ENCODE measurements around the gene CPTP. TPM values are rescaled to one million over a fixed set of nuclear protein-coding genes. Genes with fewer than 3 reads are reported as not detected.

Gene CPTP
- total and polyA plus RNA-seq, 2 of the 13 experiments (the other 11 are each of a cell fraction or from before 2014, with no cell fraction given), result 5.5 to 9.3 TPM

- no peak for TF ChIP-seq ELF4 (CRISPR knock-in tag; IDR thresholded peaks at IDR 0.05; ENCODE audit: borderline replicate concordance)
- TF ChIP-seq ZNF230 (CRISPR knock-in tag; IDR thresholded peaks at IDR 0.05), result no peak
- peak; percentile 72; the same call in 1 of the 2 replicates for TF ChIP-seq ZNF713 (CRISPR knock-in tag; IDR thresholded peaks at IDR 0.05)
- no peak for TF ChIP-seq KAT8 (CRISPR knock-in tag; IDR thresholded peaks at IDR 0.05)
- no peak for TF ChIP-seq ZNF3 (CRISPR knock-in tag; IDR thresholded peaks at IDR 0.05)
- TF ChIP-seq KDM6A (CRISPR knock-in tag; IDR thresholded peaks at IDR 0.05; ENCODE audit: low read depth), result no peak
- 0 out of 2 replicates have a peak, but pooled peaks have one; percentile 16 for TF ChIP-seq SAP130 (CRISPR knock-in tag; IDR thresholded peaks at IDR 0.05; ENCODE audit: low read depth)
- TF ChIP-seq ZNF589 (CRISPR knock-in tag; conservative IDR thresholded peaks at IDR 0.05), result 0 out of 2 replicates have a peak, but pooled peaks have one; percentile 41
- TF ChIP-seq KDM2A (CRISPR knock-in tag; IDR thresholded peaks at IDR 0.05; ENCODE audit: borderline replicate concordance, low read depth), result peak; percentile 93
- TF ChIP-seq GATAD1 (CRISPR knock-in tag; IDR thresholded peaks at IDR 0.05), result no peak
- TF ChIP-seq PTBP1 (IDR thresholded peaks at IDR 0.05; ENCODE audit: low read depth, low read length, poor library complexity, severe bottlenecking), result no peak
- no peak for TF ChIP-seq DNMT3B (CRISPR knock-in tag; conservative IDR thresholded peaks at IDR 0.05)
- TF ChIP-seq ZNF512B (CRISPR knock-in tag; IDR thresholded peaks at IDR 0.05; ENCODE audit: borderline replicate concordance), result no peak; the same call in 1 of the 2 replicates
- no peak for TF ChIP-seq NR2F1 (CRISPR knock-in tag; IDR thresholded peaks at IDR 0.05)
- no peak for TF ChIP-seq IKZF1 (IDR thresholded peaks at IDR 0.05)
- no peak for TF ChIP-seq PRDM15 (CRISPR knock-in tag; IDR thresholded peaks at IDR 0.05)
- TF ChIP-seq MATR3 (CRISPR knock-in tag; IDR thresholded peaks at IDR 0.05), result no peak
- no peak for TF ChIP-seq PBX3 (CRISPR knock-in tag; IDR thresholded peaks at IDR 0.05; ENCODE audit: borderline replicate concordance)
- no peak for TF ChIP-seq SAFB2 (CRISPR knock-in tag; IDR thresholded peaks at IDR 0.05; ENCODE audit: borderline replicate concordance, low read depth)
- no peak for TF ChIP-seq BCL3 (CRISPR knock-in tag; IDR thresholded peaks at IDR 0.05)
Measured at GRCh38 chr1:1291548-1292441, 32.8 kb upstream of the CPTP start (continued).
